ENCODE measurements around the gene TRIM39.

GRCh38 chr6:30386166-30386565 lies 59.4 kb downstream of the TRIM39 start:
- no peak for TF ChIP-seq EZH2phosphoT487 (IDR thresholded peaks at IDR 0.05; ENCODE audit: borderline replicate concordance, low read length)
- TF ChIP-seq CTCF (IDR thresholded peaks at IDR 0.05; ENCODE audit: low read depth, low read length, poor library complexity, severe bottlenecking) = no peak
